HEK293 (cell line): ENCODE data around the gene PLCD1.
"Not testable (repeated sequence)": the region's sequence is repeated elsewhere in the genome, so short reads cannot be mapped to it uniquely, and the experiment has no call there.

ENCODE experiments used
- CTCF ChIA-PET: fragments of 350-600 bp; formaldehyde crosslinking; extraction: SDS; loops from one replicate; lab custom pipeline; 2021; ENCODE audit warnings: antibody characterized with exemption; lab: Yijun Ruan, JAX
- POLR2A ChIA-PET: fragments of 300-600 bp; formaldehyde crosslinking; extraction: SDS; loops from one replicate; lab custom pipeline; 2020; ENCODE audit warnings: antibody characterized with exemption, inconsistent platforms; lab: Yijun Ruan, JAX
- H3K27ac ChIP-seq: fragments of 200-500 bp; sonication (Bioruptor generic); 2 replicates; pipeline ENCODE4 v1.5.1; 2014; ENCODE audit warnings: low read depth, low read length, control low read depth, inconsistent platforms; ENCODE audit errors: extremely low read depth
- H3K36me3 ChIP-seq, 2 experiments: fragments of 200-500 bp in 1 of 2; sonication (Bioruptor generic) in 1 of 2; 1 replicate in 1 of 2; 2 replicates in 1 of 2; pipeline ENCODE4 v1.5.1; 2014 to 2017; ENCODE audit warnings: inconsistent platforms in 2 of 2, low read length in 2 of 2; ENCODE audit not compliant: control insufficient read depth in 2 of 2, insufficient read depth in 1 of 2
- H3K4me1 ChIP-seq: fragments of 200-500 bp; sonication (Bioruptor generic); 2 replicates; pipeline ENCODE4 v1.5.1; 2014; ENCODE audit warnings: mild to moderate bottlenecking, low read length, inconsistent platforms; ENCODE audit not compliant: control insufficient read depth, insufficient read depth
- H3K4me3 ChIP-seq: 2 replicates; pipeline ENCODE4 v1.5.1; 2011; ENCODE audit warnings: low read depth, mild to moderate bottlenecking, control low read depth, low read length, moderate library complexity
- H3K9me3 ChIP-seq: fragments of 200-500 bp; sonication (Bioruptor generic); 2 replicates; pipeline ENCODE4 v1.5.1; 2014; ENCODE audit warnings: low read depth, low read length, inconsistent platforms; ENCODE audit not compliant: control insufficient read depth, insufficient read depth
- BCL11A ChIP-seq: fragments of 450-650 bp; formaldehyde crosslinking; IDR thresholded peaks from 2 replicates; pipeline ENCODE4 v1.5.1; 2016; ENCODE audit warnings: low read depth, missing biosample characterization, missing genetic modification characterization
- BCL11B ChIP-seq: fragments of 450-650 bp; formaldehyde crosslinking; IDR thresholded peaks from 2 replicates; pipeline ENCODE4 v1.5.1; 2016; ENCODE audit warnings: low read depth, missing biosample characterization, missing genetic modification characterization
- BCL6B ChIP-seq: fragments of 450-650 bp; formaldehyde crosslinking; IDR thresholded peaks from 2 replicates; pipeline ENCODE4 v1.5.1; 2017; ENCODE audit warnings: missing biosample characterization, missing genetic modification characterization
- INSM2 ChIP-seq: fragments of 450-650 bp; formaldehyde crosslinking; IDR thresholded peaks from 2 replicates; pipeline ENCODE4 v1.5.1; 2016; ENCODE audit warnings: missing biosample characterization, missing genetic modification characterization
- PRDM1 ChIP-seq: fragments of 450-650 bp; formaldehyde crosslinking; IDR thresholded peaks from 2 replicates; pipeline ENCODE4; 2016; ENCODE audit warnings: missing biosample characterization, missing genetic modification characterization
- ZNF140 ChIP-seq: fragments of 450-650 bp; formaldehyde crosslinking; IDR thresholded peaks from 2 replicates; pipeline ENCODE4 v1.5.1; 2016; ENCODE audit warnings: missing biosample characterization, missing genetic modification characterization
- ZNF16 ChIP-seq: fragments of 450-650 bp; formaldehyde crosslinking; IDR thresholded peaks from 2 replicates; pipeline ENCODE4 v1.5.1; 2016; ENCODE audit warnings: low read depth, missing biosample characterization, missing genetic modification characterization
- ZNF274 ChIP-seq, 2 experiments: fragments of 200-500 bp in 1 of 2; fragments of 450-650 bp in 1 of 2; sonication (Bioruptor generic) in 1 of 2; formaldehyde crosslinking in 1 of 2; IDR thresholded peaks; 2 replicates each; pipeline versions ENCODE4 v1.5.1 to v1.6.1; 2014 to 2016; ENCODE audit warnings: borderline replicate concordance in 1 of 2, inconsistent platforms in 1 of 2, low read length in 1 of 2, missing biosample characterization in 1 of 2, missing genetic modification characterization in 1 of 2
- ZNF311 ChIP-seq: fragments of 450-650 bp; formaldehyde crosslinking; IDR thresholded peaks from 2 replicates; pipeline ENCODE4 v1.5.1; 2017; ENCODE audit warnings: missing biosample characterization, missing genetic modification characterization, borderline replicate concordance
- ZNF518A ChIP-seq: fragments of 450-650 bp; formaldehyde crosslinking; conservative IDR thresholded peaks from 2 replicates; pipeline ENCODE4 v1.5.1; 2016; ENCODE audit warnings: low read depth, missing biosample characterization, missing genetic modification characterization
- ZNF561 ChIP-seq: fragments of 450-650 bp; IDR thresholded peaks from 2 replicates; pipeline ENCODE4 v1.5.1; 2018; ENCODE audit warnings: missing biosample characterization, missing genetic modification characterization, borderline replicate concordance
- ZNF610 ChIP-seq: fragments of 450-650 bp; formaldehyde crosslinking; IDR thresholded peaks from 2 replicates; pipeline ENCODE4 v1.5.1; 2016; ENCODE audit warnings: missing biosample characterization, missing genetic modification characterization, borderline replicate concordance
- ZNF645 ChIP-seq: fragments of 450-650 bp; formaldehyde crosslinking; IDR thresholded peaks from 2 replicates; pipeline ENCODE4; 2016; ENCODE audit warnings: missing biosample characterization, missing genetic modification characterization
- ZNF664 ChIP-seq: fragments of 450-650 bp; formaldehyde crosslinking; IDR thresholded peaks from 2 replicates; pipeline ENCODE4 v1.5.1; 2016; ENCODE audit warnings: missing biosample characterization, missing genetic modification characterization
- ZNF692 ChIP-seq: fragments of 450-650 bp; formaldehyde crosslinking; IDR thresholded peaks from 2 replicates; pipeline ENCODE4 v1.5.1; 2016; ENCODE audit warnings: missing biosample characterization, missing genetic modification characterization
- ZNF768 ChIP-seq: fragments of 450-650 bp; formaldehyde crosslinking; IDR thresholded peaks from 2 replicates; pipeline ENCODE4 v1.5.1; 2018; ENCODE audit warnings: missing biosample characterization, mild to moderate bottlenecking, missing genetic modification characterization
- ZNF776 ChIP-seq: fragments of 450-650 bp; formaldehyde crosslinking; IDR thresholded peaks from 2 replicates; pipeline ENCODE4 v1.5.0; 2017; ENCODE audit warnings: missing biosample characterization, missing genetic modification characterization, borderline replicate concordance
- ZNF777 ChIP-seq: fragments of 450-650 bp; formaldehyde crosslinking; IDR thresholded peaks from 2 replicates; pipeline ENCODE4 v1.5.1; 2017; ENCODE audit warnings: missing biosample characterization, missing genetic modification characterization, borderline replicate concordance
- ZNF791 ChIP-seq: fragments of 450-650 bp; formaldehyde crosslinking; IDR thresholded peaks from 2 replicates; pipeline ENCODE4 v1.5.1; 2016; ENCODE audit warnings: missing biosample characterization, missing genetic modification characterization

PLCD1 gene

GRCh38 chr3:38036286-38036685 is 6.8 kb upstream of the PLCD1 start:
- no peak overlapping the region for H3K27ac ChIP-seq
- no peaks in the 10 kb centered on the region for H3K4me1 ChIP-seq
- POLR2A ChIA-PET = no interaction called here
- no peak for TF ChIP-seq ZNF274 (IDR thresholded peaks at IDR 0.05; ENCODE audit: low read length)
- no peak for TF ChIP-seq ZNF274 (tag by site-specific recombination; IDR thresholded peaks at IDR 0.05; ENCODE audit: borderline replicate concordance)
- TF ChIP-seq ZNF776 (tag by site-specific recombination) = no peak
- TF ChIP-seq ZNF16 (tag by site-specific recombination) = no peak
- TF ChIP-seq INSM2 (tag by site-specific recombination) = no peak
- no peak for TF ChIP-seq ZNF311 (tag by site-specific recombination)
- no peak for TF ChIP-seq ZNF561 (tag by site-specific recombination)
- no peak for TF ChIP-seq ZNF791 (tag by site-specific recombination)
- TF ChIP-seq ZNF610 (tag by site-specific recombination) = no peak
- no peak for TF ChIP-seq ZNF768 (tag by site-specific recombination)
- no peak for TF ChIP-seq ZNF692 (tag by site-specific recombination)
- no peak for TF ChIP-seq ZNF518A
- TF ChIP-seq BCL6B = no peak
- TF ChIP-seq BCL11B (tag by site-specific recombination) = no peak
- no peak for TF ChIP-seq ZNF664 (tag by site-specific recombination)
- no peak for TF ChIP-seq ZNF777 (tag by site-specific recombination)
- TF ChIP-seq PRDM1 (tag by site-specific recombination) = no peak
- no peak for TF ChIP-seq ZNF140 (tag by site-specific recombination)
- no peak for TF ChIP-seq BCL11A (tag by site-specific recombination)
- TF ChIP-seq ZNF645 = no peak
- no peak overlapping the region for H3K4me3 ChIP-seq
- H3K36me3 ChIP-seq = no peaks in the 10 kb centered on the region
- no peaks in the 10 kb centered on the region for H3K9me3 ChIP-seq
- CTCF ChIA-PET = interaction anchor here (0.7 kb wide), 1 partner anchor 16 kb away, joined by 4 read pairs; no protein-coding TSS in a partner anchor

GRCh38 chr3:38034335-38034734 is 4.9 kb upstream of the PLCD1 start:
- CTCF ChIA-PET, H3K9me3 ChIP-seq, H3K4me1 ChIP-seq, H3K36me3 ChIP-seq, H3K4me3 ChIP-seq, POLR2A ChIA-PET, H3K27ac ChIP-seq: not testable (repeated sequence)

GRCh38 chr3:38033586-38033985 is 4.1 kb upstream of the PLCD1 start:
- CTCF ChIA-PET, H3K36me3 ChIP-seq, H3K4me3 ChIP-seq, H3K4me1 ChIP-seq, POLR2A ChIA-PET, H3K9me3 ChIP-seq, H3K27ac ChIP-seq: not testable (repeated sequence)
